Panc1 (cell line): ENCODE data around the gene CLNS1A.

Experiments used
- POLR2AphosphoS5 ChIP-seq: IDR thresholded peaks from 2 replicates; pipeline ENCODE4 v1.6.1; 2012; ENCODE audit warnings: mild to moderate bottlenecking, low read depth, low read length, moderate library complexity
- TF ChIP-seq, protein P1 (sequence below): fragments of 450-650 bp; IDR thresholded peaks from 2 replicates; pipeline ENCODE4 v1.5.1; 2017; ENCODE audit warnings: mild to moderate bottlenecking

- TF ChIP-seq, protein P1, sequence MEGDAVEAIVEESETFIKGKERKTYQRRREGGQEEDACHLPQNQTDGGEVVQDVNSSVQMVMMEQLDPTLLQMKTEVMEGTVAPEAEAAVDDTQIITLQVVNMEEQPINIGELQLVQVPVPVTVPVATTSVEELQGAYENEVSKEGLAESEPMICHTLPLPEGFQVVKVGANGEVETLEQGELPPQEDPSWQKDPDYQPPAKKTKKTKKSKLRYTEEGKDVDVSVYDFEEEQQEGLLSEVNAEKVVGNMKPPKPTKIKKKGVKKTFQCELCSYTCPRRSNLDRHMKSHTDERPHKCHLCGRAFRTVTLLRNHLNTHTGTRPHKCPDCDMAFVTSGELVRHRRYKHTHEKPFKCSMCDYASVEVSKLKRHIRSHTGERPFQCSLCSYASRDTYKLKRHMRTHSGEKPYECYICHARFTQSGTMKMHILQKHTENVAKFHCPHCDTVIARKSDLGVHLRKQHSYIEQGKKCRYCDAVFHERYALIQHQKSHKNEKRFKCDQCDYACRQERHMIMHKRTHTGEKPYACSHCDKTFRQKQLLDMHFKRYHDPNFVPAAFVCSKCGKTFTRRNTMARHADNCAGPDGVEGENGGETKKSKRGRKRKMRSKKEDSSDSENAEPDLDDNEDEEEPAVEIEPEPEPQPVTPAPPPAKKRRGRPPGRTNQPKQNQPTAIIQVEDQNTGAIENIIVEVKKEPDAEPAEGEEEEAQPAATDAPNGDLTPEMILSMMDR: no peak
- TF ChIP-seq POLR2AphosphoS5: no peak
These were observed 31.2 kb upstream of the CLNS1A start for GRCh38 chr11:77668760-77669159.
